ENCODE results near the gene GLO1. TPM values are rescaled to one million over a fixed set of nuclear protein-coding genes. Genes with fewer than 3 reads are reported as not detected.

Gene GLO1
- total RNA-seq, 4 donors from 2014 or later: 60.6 to 85.4 (median 72.9) TPM

DNA sequence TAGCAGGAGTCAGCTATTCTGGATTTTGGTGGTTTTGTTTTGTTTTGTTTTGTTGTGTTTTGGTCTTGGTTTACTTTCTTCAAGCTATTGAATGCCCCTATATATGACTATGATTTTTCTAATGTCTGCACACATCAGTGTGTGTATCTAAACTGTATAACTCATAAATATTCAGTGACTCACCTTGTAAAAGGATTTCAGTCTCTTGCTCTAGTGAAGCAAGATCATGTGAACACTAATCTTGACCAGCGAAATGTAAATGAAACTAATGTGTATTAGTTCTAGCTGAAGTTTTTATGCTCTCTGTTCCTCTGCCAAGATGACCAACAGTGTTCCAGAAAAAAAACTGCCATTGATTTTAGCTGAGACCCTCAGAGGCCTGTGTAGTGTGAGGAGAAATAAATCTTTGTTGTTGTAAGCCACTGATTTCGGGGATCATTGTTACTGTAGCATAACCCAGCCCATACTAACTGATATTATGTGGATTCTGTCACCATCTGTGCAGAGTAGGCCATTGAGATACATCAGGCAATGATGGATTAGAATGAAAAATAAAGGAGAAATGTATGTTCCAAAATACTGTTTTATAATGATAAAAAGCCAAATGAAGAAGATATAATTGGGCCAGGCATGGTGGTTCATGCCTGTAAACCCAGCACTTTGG, 51.7 kb downstream of the GLO1 start:
- ATAC-seq (ENCODE audit: low FRiP score) (no peak), DNase-seq (ENCODE audit: low spot score) (no peak)
- TF ChIP-seq, protein P1, sequence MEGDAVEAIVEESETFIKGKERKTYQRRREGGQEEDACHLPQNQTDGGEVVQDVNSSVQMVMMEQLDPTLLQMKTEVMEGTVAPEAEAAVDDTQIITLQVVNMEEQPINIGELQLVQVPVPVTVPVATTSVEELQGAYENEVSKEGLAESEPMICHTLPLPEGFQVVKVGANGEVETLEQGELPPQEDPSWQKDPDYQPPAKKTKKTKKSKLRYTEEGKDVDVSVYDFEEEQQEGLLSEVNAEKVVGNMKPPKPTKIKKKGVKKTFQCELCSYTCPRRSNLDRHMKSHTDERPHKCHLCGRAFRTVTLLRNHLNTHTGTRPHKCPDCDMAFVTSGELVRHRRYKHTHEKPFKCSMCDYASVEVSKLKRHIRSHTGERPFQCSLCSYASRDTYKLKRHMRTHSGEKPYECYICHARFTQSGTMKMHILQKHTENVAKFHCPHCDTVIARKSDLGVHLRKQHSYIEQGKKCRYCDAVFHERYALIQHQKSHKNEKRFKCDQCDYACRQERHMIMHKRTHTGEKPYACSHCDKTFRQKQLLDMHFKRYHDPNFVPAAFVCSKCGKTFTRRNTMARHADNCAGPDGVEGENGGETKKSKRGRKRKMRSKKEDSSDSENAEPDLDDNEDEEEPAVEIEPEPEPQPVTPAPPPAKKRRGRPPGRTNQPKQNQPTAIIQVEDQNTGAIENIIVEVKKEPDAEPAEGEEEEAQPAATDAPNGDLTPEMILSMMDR (IDR thresholded peaks at IDR 0.05): no peak

DNA sequence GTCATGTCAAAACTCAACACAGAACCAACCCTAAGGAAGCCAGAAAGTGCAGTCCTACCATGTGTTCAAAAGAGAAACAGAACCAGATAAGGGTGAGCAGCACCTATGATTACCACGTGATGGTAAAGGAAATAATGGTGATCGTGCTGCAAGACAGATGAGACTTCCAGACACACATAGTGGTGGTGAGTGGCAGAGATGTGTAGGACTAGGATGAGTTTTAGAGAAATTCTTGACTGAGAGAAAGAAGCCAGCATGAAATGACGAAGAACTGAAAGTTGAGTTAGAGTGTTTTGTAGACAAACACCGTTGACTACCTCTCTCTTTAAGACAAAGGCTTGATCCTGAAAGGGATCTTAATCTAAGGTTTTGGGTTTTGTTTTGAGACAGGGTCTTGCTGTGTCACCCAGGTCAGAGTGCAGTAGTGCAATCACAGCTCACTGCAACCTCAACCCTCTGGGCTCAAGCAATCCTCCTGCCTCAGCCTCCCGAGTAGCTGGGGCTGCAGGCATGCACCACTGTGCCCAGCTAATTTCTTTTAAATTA, 52.7 kb downstream of the GLO1 start:
- TF ChIP-seq, protein P1 (IDR thresholded peaks at IDR 0.05): no peak
- DNase-seq (ENCODE audit: low spot score) (no peak), ATAC-seq (ENCODE audit: low FRiP score) (no peak)

DNA sequence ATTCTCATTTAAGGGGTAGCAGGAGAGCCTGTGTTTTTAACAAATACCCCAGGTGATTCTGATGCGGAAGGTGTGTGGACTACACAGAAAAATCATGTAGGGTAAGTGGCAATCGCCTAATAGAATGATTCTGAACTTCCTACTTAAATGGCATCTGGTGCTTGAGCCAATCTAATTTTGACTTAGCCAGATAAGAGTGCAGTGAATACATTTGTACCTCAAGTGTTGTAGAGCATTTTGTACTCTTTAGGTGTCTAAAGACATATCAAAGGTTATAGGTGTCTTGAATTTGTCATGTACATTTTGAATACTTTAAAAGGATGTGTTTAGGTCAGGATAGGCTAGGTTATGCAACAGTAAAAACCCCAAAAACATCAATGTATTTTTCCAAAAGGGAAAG, 53.2 kb downstream of the GLO1 start:
- TF ChIP-seq, protein P1 (IDR thresholded peaks at IDR 0.05): no peak
- ATAC-seq (ENCODE audit: low FRiP score) (no peak), DNase-seq (ENCODE audit: low spot score) (no peak)

DNA sequence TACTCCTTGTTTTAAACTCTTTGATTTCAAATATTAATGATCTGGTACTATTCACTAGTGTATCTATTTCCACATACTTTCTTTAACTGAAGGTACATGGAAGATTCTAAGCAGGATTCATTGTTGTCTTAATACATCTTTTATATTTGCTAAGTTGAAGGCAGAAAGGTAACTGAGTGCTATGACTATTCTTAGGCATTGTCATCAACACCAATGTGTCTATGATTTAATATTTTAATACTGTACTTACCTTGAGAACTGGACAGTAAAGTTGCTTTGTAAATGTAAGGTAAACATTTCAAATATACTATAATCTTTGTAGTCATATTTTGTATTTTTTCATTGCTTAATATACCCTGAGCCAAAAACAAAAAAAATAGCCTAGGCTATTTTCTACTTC, 54.3 kb downstream of the GLO1 start:
- TF ChIP-seq, protein P1 (IDR thresholded peaks at IDR 0.05): no peak
- DNase-seq (ENCODE audit: low spot score) (no peak), ATAC-seq (ENCODE audit: low FRiP score) (no peak)

DNA sequence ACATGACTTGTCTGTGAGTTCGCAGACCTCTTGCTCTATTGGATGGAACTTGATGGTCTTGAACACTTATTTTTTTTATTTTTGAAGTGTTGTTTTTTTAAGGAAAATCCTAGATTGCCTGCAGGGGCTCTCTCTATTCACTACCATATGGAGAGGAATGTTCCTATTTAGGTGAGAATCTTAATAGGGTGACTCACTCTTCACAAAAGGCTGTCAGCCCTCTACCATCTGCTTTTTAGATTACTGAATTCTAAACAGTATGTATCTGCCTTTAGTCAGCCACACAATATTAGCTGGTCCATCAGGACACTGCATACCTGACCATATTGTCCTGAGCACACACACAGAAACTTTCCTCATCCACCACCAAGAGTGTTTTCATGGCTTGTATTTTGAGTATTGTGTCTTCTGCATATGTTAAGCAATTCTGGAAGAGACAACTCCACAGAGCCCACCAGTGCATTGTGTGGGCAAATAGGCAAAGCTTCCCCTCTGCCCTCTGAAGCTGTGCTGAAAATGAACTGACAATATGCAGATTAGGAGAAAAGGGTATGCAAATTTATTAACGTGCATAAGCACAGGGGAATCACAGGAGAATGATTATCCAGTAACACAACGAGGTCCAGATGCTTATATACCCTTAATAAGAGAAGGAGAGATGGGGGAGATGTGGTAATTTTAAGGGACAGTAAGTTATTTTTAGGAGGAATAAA, 56.6 kb downstream of the GLO1 start:
- TF ChIP-seq, protein P1 (IDR thresholded peaks at IDR 0.05): no peak
- ATAC-seq (ENCODE audit: low FRiP score): no peak

DNA sequence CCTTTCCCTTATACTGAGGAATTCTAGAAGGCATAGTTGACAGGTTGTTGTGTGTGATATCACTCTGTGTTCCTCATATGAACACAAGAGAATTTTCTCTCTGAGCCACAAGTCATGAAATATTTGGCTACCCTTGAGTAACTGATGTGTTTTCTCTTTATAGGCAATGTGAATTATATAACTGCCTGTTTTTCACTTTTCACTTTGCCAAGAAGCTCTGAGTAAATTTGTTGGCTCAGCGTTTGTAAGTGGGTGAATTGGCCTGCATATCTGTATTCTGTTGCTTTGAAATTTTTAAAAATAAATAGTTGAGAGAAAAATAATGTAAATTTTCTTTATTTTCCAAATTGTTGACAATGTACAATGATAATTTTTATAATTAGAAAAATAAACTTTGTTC, 58.0 kb downstream of the GLO1 start:
- ATAC-seq (ENCODE audit: low FRiP score) (no peak), DNase-seq (ENCODE audit: low spot score) (no peak)
- TF ChIP-seq, protein P1 (IDR thresholded peaks at IDR 0.05): no peak

More for the DNA sequence above, 56.6 kb downstream of the GLO1 start:
- DNase-seq (ENCODE audit: low spot score): no peak
